ENCODE results near the gene WIZ.
A peak's percentile ranks its signal among the peaks of the same experiment; 100 is the strongest.

Gene WIZ

DNA sequence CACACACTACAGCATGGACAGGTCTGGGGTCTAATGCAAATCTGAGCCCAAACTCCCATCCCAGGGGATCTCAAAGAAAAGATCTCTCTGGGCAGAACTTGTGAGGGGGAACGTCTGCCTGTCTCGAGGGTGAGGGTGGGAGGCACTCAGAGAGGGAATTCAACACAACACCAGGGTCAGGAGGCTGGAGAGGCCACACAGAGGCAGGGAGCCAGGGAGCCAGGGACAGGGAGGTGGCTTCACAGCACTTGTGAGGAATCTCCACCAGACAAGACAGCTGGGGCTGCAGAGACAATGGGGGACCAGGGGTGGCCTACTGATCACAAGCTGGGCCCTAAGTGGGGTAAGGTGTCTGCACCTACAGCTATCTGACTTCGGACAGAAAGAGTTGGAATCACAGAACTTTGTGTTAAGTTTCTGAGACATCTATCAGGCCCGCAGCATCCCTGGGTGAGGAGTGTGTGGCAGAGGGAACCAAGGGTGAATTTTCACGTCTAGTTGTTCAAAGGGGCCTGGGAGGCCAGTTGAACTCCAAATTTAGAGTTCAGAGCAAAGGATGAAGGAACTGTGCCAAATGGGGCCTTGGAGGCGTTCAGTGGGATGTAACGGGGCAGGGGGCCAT, 18.2 kb downstream of the WIZ start:
- peak overlapping the region; percentile 83 for H3K4me3 ChIP-seq (ENCODE audit: low read length)
- TF ChIP-seq, protein P1, sequence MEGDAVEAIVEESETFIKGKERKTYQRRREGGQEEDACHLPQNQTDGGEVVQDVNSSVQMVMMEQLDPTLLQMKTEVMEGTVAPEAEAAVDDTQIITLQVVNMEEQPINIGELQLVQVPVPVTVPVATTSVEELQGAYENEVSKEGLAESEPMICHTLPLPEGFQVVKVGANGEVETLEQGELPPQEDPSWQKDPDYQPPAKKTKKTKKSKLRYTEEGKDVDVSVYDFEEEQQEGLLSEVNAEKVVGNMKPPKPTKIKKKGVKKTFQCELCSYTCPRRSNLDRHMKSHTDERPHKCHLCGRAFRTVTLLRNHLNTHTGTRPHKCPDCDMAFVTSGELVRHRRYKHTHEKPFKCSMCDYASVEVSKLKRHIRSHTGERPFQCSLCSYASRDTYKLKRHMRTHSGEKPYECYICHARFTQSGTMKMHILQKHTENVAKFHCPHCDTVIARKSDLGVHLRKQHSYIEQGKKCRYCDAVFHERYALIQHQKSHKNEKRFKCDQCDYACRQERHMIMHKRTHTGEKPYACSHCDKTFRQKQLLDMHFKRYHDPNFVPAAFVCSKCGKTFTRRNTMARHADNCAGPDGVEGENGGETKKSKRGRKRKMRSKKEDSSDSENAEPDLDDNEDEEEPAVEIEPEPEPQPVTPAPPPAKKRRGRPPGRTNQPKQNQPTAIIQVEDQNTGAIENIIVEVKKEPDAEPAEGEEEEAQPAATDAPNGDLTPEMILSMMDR (conservative IDR thresholded peaks at IDR 0.05; ENCODE audit: low read length): no peak
- DNase-seq (ENCODE audit: low read depth): no peak

DNA sequence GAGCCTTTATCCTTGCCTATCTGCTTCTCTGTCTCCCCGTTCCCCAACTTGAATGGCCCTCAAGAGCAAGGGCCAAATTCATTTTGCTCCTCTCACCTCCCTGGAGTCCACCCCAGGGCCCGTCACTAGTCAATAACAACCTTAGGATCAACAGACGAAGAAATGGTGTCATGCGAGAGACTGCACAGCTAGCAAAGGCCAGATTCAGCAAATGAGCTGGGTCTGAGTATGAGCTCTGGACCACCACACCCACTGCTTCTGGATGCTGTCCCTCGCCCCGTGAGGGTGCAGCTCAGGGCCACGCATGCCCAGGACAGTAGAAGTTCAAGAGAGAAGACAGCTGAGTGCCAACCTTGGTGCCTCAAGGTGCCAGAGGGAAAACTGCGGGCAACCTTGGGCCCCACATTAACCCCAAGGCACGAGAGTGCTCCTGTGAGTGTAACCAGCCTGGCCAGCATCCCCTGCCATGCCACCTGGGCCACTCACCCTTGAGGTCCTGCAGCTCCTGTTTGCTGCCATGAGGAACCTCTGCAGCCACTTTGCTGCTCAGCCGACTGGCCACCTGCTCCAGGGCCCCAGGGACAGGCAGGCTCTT, 19.1 kb downstream of the WIZ start:
- TF ChIP-seq, protein P1 (conservative IDR thresholded peaks at IDR 0.05; ENCODE audit: low read length): no peak
- peak overlapping the region; percentile 83 for H3K4me3 ChIP-seq (ENCODE audit: low read length)
- DNase-seq (ENCODE audit: low read depth): no peak

DNA sequence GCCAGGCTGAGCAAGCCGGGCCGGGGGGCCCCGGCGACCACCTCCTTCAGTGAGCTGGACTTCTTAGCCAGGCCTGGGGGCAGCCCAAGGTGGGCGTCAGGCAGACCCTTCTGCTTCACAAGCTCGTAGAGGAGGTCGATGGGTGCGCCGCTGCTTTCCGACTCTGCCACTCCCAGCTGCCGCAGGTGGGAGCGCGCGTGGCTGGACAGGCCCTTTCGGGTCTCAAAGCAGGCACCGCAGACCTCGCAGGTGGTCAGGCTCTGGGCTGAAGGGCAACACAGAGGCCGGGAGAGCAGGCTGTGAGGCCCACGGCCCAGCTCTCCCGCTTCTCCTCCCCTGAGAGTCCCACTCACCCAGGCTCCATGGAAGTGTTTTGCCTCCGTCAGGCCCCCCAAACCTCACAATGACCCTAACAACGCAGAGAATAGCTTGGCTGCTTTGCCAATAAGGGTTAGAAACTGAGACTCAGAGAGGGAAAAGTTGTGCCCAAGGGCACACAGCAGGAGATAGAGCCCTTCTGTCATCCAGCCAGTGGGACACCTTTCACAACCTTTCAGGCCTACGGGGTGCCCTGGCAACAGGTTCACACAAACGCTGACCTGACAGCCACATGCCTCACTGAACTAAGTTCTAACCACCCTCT, 19.8 kb downstream of the WIZ start:
- H3K4me3 ChIP-seq (ENCODE audit: low read length): peak overlapping the region; percentile 8; the same call in 1 of the 2 replicates
- TF ChIP-seq, protein P1 (conservative IDR thresholded peaks at IDR 0.05; ENCODE audit: low read length): no peak
- DNase-seq (ENCODE audit: low read depth): no peak

DNA sequence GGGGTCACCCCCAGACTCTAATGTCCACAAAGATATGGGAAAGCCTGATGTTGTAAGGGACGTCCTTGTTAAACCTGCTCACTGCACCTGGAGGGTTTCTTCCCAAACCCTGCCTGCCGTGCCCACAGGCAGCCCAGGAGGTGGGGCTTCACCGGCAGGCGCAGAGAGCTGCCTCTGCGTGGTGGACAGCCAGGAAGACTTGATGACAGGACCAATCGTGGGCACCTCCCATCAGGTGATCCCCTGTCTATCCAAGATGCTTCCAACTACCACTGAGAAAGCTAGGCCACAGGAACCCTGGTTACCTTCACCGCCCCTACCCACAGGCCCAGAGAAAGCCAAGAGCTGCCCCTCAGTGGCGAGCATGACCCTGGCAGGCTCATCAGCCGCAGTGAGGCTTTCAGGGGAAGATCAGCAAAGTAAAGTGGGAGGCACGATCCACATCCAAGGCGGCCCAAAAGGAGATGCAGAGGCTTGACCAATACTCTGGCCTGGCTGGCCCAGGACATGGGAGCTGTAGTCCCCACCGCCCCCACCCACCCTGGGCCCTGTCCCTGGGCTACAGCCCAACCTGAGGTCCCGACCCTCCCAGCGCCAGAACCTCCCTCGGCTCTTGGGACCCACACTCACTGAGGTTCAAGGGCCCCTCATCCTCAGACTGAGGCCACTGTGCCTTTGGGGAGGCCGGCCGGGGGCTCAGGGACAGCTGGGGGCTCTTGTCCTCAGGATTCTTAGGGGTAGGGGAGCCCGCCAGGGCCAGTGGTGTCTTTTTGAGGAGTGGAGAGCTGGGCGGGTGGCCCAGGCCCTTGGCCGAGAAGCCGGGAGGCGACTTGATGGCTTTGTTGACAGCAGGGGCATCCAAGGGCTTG, 20.6 kb downstream of the WIZ start:
- TF ChIP-seq, protein P1 (conservative IDR thresholded peaks at IDR 0.05; ENCODE audit: low read length): no peak
- DNase-seq (ENCODE audit: low read depth): no peak
- H3K4me3 ChIP-seq (ENCODE audit: low read length): no peak overlapping the region

DNA sequence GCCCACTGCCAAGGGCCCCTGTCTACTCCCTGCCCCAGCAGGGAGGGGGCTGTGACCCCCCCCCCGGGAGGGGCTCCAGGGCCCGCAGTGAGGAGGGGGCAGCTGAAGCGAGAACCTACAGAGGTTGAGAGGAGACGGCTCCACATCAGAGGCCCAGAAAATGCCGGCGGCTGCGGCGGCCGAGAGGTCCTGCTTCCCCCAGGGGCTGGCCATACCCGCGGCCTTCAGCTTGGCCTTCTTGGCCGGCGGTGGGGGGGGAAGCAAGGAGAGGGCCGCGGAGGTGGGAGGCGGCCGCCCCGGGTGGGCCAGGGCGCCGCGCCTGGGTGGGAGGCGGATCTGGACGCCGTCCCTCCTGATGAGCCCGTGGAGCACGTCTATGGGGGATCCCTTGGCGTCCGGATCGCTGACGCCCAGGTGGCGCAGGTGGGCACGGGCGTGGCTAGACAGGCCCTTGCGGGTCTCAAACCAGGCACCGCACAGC, 21.7 kb downstream of the WIZ start:
- H3K4me3 ChIP-seq (ENCODE audit: low read length): no peak overlapping the region
- no peak for DNase-seq (ENCODE audit: low read depth)
- TF ChIP-seq, protein P1 (conservative IDR thresholded peaks at IDR 0.05; ENCODE audit: low read length): no peak

DNA sequence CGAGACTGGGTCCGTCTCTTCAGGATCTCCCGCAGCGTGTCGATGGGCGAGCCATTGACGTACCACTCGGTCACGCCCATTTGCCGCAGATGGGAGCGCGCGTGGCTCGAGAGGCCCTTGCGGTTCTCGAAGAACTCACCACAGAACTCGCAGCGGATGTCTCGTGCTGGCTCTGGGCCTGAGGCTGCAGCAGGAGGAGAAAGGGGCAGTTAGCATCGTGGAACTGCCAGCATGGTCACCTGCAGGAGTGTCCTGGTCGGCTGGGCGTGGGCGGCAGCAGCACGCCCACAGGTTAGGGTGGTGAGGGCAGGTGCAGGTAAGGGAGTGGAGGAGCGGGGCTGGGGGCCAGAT, 22.4 kb downstream of the WIZ start:
- TF ChIP-seq, protein P1 (conservative IDR thresholded peaks at IDR 0.05; ENCODE audit: low read length): no peak
- no peak overlapping the region for H3K4me3 ChIP-seq (ENCODE audit: low read length)
- no peak for DNase-seq (ENCODE audit: low read depth)
